ENCODE measurements around the gene CCSAP.

The CCSAP gene

DNA sequence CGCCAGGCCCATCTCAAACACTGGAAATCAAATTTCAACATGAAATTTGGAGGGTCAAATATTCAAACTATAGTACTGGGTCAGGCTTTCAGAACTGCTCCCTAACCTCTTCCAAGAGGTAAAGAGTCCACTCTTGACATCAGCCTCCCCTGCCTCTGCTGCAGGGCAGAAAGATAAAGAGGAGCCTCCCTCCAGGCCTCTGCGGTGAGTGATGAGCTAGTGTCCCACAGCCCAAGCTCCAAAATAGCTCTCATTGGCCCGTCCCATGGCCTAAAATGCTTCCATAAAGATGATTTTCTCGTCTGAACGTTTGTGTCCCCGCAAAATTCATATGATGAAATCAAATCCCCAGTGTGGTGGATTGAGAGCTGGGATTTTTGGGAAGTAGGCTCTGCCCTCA is 33.7 kb upstream of the CCSAP start:
- TF ChIP-seq, protein P1, sequence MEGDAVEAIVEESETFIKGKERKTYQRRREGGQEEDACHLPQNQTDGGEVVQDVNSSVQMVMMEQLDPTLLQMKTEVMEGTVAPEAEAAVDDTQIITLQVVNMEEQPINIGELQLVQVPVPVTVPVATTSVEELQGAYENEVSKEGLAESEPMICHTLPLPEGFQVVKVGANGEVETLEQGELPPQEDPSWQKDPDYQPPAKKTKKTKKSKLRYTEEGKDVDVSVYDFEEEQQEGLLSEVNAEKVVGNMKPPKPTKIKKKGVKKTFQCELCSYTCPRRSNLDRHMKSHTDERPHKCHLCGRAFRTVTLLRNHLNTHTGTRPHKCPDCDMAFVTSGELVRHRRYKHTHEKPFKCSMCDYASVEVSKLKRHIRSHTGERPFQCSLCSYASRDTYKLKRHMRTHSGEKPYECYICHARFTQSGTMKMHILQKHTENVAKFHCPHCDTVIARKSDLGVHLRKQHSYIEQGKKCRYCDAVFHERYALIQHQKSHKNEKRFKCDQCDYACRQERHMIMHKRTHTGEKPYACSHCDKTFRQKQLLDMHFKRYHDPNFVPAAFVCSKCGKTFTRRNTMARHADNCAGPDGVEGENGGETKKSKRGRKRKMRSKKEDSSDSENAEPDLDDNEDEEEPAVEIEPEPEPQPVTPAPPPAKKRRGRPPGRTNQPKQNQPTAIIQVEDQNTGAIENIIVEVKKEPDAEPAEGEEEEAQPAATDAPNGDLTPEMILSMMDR (IDR thresholded peaks at IDR 0.05; ENCODE audit: borderline replicate concordance, control extremely low read depth, extremely low read depth, insufficient read depth, missing control alignments), result no peak
- no peak for DNase-seq (ENCODE audit: low spot score)
- in situ Hi-C loops (cut with MboI; ENCODE audit: low sequenced_read_pairs, unreplicated experiment), result no loop called here

DNA sequence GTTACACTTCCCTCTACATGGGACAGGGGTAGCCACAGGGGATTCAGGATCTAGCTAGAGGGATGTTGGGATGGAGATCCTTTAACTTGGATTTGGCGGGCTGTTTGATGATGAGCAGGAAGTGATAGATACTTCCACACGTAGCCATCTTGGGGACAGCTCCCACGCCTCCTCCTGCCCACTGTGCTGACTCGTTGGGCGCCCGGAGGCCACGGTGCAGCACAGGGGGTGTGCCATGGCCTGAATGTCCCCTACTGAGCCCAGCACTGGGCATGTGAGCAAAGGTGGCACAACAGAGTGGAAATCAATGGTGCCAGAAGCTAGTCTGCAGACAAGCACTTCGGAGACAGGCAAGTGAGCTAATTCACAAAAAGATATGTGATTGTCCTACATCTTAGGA is 31.6 kb upstream of the CCSAP start:
- TF ChIP-seq, protein P1 (IDR thresholded peaks at IDR 0.05; ENCODE audit: borderline replicate concordance, control extremely low read depth, extremely low read depth, insufficient read depth, missing control alignments), result no peak
- in situ Hi-C loops (cut with MboI; ENCODE audit: low sequenced_read_pairs, unreplicated experiment), result no loop called here

DNA sequence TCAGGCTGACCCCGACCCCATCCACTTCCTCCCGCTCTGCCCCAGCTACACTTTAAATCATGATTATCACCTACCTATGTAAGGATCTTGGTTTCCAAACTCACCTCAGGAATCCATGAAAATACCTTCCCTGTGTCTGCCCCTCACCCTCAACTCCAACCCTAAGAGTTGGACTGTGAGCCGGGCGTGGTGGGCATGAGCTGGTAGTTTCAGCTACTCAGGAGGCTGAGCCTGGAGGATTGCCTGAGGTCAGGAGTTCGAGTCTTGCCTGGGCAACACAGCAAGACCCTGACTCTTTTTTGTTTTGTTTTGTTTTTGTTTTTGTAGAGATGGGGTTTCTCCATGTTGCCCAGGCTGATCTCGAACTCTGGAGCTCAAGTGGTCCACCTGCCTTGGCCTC is 30.5 kb upstream of the CCSAP start:
- no peak for DNase-seq (ENCODE audit: low spot score)
- TF ChIP-seq, protein P1 (IDR thresholded peaks at IDR 0.05; ENCODE audit: borderline replicate concordance, control extremely low read depth, extremely low read depth, insufficient read depth, missing control alignments), result no peak
- in situ Hi-C loops (cut with MboI; ENCODE audit: low sequenced_read_pairs, unreplicated experiment), result no loop called here

More for the DNA sequence above, 31.6 kb upstream of the CCSAP start:
- DNase-seq (ENCODE audit: low spot score), result no peak

DNA sequence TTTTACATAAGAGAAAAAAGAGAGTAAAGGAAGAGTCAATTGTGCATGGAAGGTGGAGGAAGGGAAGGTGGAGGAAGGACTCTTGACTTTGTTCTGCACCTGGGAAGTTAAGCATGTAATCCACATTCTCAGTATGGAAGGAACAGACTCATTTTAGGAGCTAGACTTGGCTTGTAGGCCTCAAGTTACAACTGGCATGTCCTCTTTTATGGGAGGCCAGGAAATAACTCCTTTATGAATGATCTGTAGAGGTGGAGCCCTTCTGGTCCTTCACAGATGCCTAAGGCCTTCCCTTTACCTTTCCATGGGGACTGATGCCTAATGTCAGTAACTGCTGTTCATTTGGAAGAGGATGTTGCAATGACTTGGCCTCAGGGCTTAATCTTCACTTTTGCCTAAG is 29.4 kb upstream of the CCSAP start:
- no peak for DNase-seq (ENCODE audit: low spot score)
- TF ChIP-seq, protein P1 (IDR thresholded peaks at IDR 0.05; ENCODE audit: borderline replicate concordance, control extremely low read depth, extremely low read depth, insufficient read depth, missing control alignments), result no peak
- in situ Hi-C loops (cut with MboI; ENCODE audit: low sequenced_read_pairs, unreplicated experiment), result no loop called here

DNA sequence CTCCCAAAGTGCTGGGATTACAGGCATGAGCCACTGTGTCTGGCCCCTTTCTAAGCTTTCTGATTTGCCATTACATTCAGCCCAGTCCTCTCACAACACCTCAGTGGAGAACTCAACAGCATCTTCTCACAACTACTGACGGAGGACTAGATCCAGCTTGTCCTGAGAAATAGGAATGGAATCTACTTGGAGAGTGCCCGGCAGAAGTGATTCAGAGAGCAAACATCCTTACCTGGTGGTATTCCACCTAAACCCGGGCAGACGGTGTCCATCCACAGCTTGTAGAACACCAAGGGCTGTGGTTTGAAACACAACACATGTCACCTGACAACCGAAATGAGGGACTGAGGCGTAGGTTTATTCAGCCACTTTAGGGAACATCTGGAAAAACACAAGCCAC is 28.8 kb upstream of the CCSAP start:
- TF ChIP-seq, protein P1 (IDR thresholded peaks at IDR 0.05; ENCODE audit: borderline replicate concordance, control extremely low read depth, extremely low read depth, insufficient read depth, missing control alignments), result no peak
- in situ Hi-C loops (cut with MboI; ENCODE audit: low sequenced_read_pairs, unreplicated experiment), result no loop called here
- no peak for DNase-seq (ENCODE audit: low spot score)

DNA sequence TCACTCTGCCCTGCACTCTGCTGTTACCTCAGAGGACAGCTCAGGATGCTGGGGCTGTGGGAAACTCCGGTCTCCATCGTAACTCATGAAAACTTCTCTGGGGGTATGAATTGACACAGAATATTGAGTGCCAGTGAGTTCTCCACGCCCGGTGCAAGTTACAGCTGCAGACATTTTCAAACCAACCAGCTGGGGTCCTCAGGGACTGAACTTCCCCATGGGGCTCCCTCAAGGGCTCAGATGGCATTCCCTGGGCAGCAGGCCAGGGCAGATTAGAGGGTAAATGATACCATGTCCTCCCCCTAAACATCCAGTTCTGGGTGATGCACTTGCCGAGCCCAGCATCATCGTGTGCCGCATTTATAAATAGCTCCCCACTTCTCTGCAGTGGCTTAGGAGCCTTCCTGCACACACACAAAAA is 27.8 kb upstream of the CCSAP start:
- in situ Hi-C loops (cut with MboI; ENCODE audit: low sequenced_read_pairs, unreplicated experiment), result no loop called here
- DNase-seq (ENCODE audit: low spot score), result no peak
- TF ChIP-seq, protein P1 (IDR thresholded peaks at IDR 0.05; ENCODE audit: borderline replicate concordance, control extremely low read depth, extremely low read depth, insufficient read depth, missing control alignments), result no peak

DNA sequence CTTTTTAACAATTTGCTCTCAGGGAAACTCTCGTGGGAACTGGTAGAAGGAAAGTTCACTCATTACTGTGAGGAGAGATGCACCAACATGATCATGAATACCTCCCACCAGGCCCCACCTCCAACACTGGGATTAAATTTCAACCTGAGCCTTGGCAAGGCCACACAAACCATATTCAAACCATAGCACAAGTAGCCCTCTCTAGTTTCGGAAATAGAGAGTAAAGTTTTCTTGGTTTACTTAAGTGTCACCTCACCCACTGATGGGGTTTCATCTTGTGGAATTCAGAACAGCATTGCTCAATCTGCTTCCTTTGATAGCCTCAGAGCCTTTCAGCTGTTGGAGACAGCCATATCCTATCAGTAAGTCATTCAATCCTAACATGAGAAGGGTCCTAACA is 25.5 kb upstream of the CCSAP start:
- in situ Hi-C loops (cut with MboI; ENCODE audit: low sequenced_read_pairs, unreplicated experiment), result no loop called here
- DNase-seq (ENCODE audit: low spot score), result no peak
- TF ChIP-seq, protein P1 (IDR thresholded peaks at IDR 0.05; ENCODE audit: borderline replicate concordance, control extremely low read depth, extremely low read depth, insufficient read depth, missing control alignments), result no peak
